GM23338 (cell line): ENCODE results near the gene ECD.
"Not testable (repeated sequence)": the region's sequence is repeated elsewhere in the genome, so short reads cannot be mapped to it uniquely, and the experiment has no call there.

ENCODE experiments used
- CREB1 ChIP-seq: fragments of 250-450 bp; sonication (Bioruptor Pico); IDR thresholded peaks from 2 replicates; pipeline ENCODE4 v1.5.0; 2020; ENCODE audit warnings: low read depth, mild to moderate bottlenecking, moderate library complexity
- CTCF ChIP-seq, 2 experiments: fragments of 200-600 bp in 1 of 2; sonication (generic) in 1 of 2; conservative IDR thresholded peaks; 2 replicates each; pipeline versions ENCODE4 v1.5.1 to v1.6.1; 2016 to 2017; ENCODE audit warnings: antibody characterized with exemption in 2 of 2, low read depth in 2 of 2, mild to moderate bottlenecking in 2 of 2, moderate library complexity in 1 of 2
- ETS1 ChIP-seq: IDR thresholded peaks from 2 replicates; pipeline ENCODE4 v1.6.1; 2016; ENCODE audit warnings: antibody characterized with exemption
- EZH2 ChIP-seq: fragments of 200-600 bp; sonication (generic); IDR thresholded peaks from one replicate; pipeline ENCODE4 v1.8.0; 2017; ENCODE audit warnings: antibody characterized with exemption, mild to moderate bottlenecking, low read depth; ENCODE audit not compliant: unreplicated experiment
- EZH2phosphoT487 ChIP-seq: fragments of 200-600 bp; sonication (generic); IDR thresholded peaks from one replicate; pipeline ENCODE4 v1.8.1; 2018; ENCODE audit warnings: antibody characterized with exemption; ENCODE audit not compliant: unreplicated experiment
- JUNB ChIP-seq: IDR thresholded peaks from one replicate; pipeline ENCODE4 v1.6.1; 2016; ENCODE audit warnings: antibody characterized with exemption; ENCODE audit not compliant: unreplicated experiment
- NANOG ChIP-seq: IDR thresholded peaks from 2 replicates; pipeline ENCODE4 v1.6.1; 2016; ENCODE audit warnings: antibody characterized with exemption, borderline replicate concordance
- POLR2AphosphoS5 ChIP-seq: IDR thresholded peaks from 2 replicates; pipeline ENCODE4 v1.6.1; 2016; ENCODE audit warnings: antibody characterized with exemption, low read depth
- REST ChIP-seq: IDR thresholded peaks from one replicate; pipeline ENCODE4 v1.6.1; 2018; ENCODE audit warnings: antibody characterized with exemption; ENCODE audit not compliant: unreplicated experiment
- STAT1 ChIP-seq: IDR thresholded peaks from one replicate; pipeline ENCODE4 v1.6.1; 2016; ENCODE audit warnings: antibody characterized with exemption; ENCODE audit not compliant: unreplicated experiment
- ZNF114 ChIP-seq: fragments of 250-450 bp; sonication (Bioruptor Pico); IDR thresholded peaks from 2 replicates; pipeline ENCODE4 v1.5.0; 2020; ENCODE audit warnings: mild to moderate bottlenecking, moderate library complexity

GRCh38 chr10:73112032-73112431, 55.8 kb downstream of the ECD start:
- TF ChIP-seq CTCF (conservative IDR thresholded peaks at IDR 0.05; ENCODE audit: low read depth in 2 of 2); EZH2; ZNF114; EZH2phosphoT487; POLR2AphosphoS5; NANOG; ETS1; REST; STAT1; CREB1; JUNB: not testable (repeated sequence)
